NCI-H748 (cell line): Measurements from ENCODE around the gene SLC25A43.
A peak's percentile ranks its signal among the peaks of the same experiment; 100 is the strongest.
"Not testable (repeated sequence)": the region's sequence is repeated elsewhere in the genome, so short reads cannot be mapped to it uniquely, and the experiment has no call there.

Source experiments
- DNase-seq: peaks from one replicate; lab custom pipeline; 2025; ENCODE audit not compliant: unreplicated experiment; lab: John Stamatoyannopoulos, UW

The SLC25A43 gene

GRCh38 chrX:119467433-119467832, 68.3 kb downstream of the SLC25A43 start:
- DNase-seq = no peak

GRCh38 chrX:119467842-119468550, 68.9 kb downstream of the SLC25A43 start, which contains the start of gene SLC25A5:
Gene SLC25A5 (plus strand): TSS chrX:119468444. CDS start chrX:119468516, 72 bp downstream.
- peak; percentile 95 for DNase-seq

GRCh38 chrX:119468551-119469312, 69.6 kb downstream of the SLC25A43 start:
- DNase-seq = peak; percentile 92

GRCh38 chrX:119469313-119469635, 70.1 kb downstream of the SLC25A43 start:
- DNase-seq = no peak

- DNase-seq = peak; percentile 41
Measured at GRCh38 chrX:119474615-119475388, 75.7 kb downstream of the SLC25A43 start.

- DNase-seq = peak; percentile 29
Measured at GRCh38 chrX:119475389-119476101, 76.4 kb downstream of the SLC25A43 start.

GRCh38 chrX:119477812-119478232, 78.7 kb downstream of the SLC25A43 start:
- no peak for DNase-seq

- DNase-seq = no peak
Measured at GRCh38 chrX:119478504-119478903, 79.4 kb downstream of the SLC25A43 start.

GRCh38 chrX:119479845-119480244, 80.7 kb downstream of the SLC25A43 start:
- no peak for DNase-seq

GRCh38 chrX:119481323-119481801, 82.2 kb downstream of the SLC25A43 start:
- no peak for DNase-seq

- no peak for DNase-seq
Measured at GRCh38 chrX:119482041-119482440, 82.9 kb downstream of the SLC25A43 start.

- peak; percentile 84 for DNase-seq
Measured at GRCh38 chrX:119482481-119483480, 83.6 kb downstream of the SLC25A43 start.

GRCh38 chrX:119486745-119487144, 87.6 kb downstream of the SLC25A43 start:
- no peak for DNase-seq

- not testable (repeated sequence) for DNase-seq
Measured at GRCh38 chrX:119487766-119488165, 88.6 kb downstream of the SLC25A43 start.

- peak; percentile 65 for DNase-seq
Measured at GRCh38 chrX:119488749-119489148, 89.6 kb downstream of the SLC25A43 start.

- no peak for DNase-seq
Measured at GRCh38 chrX:119489212-119490074, 90.3 kb downstream of the SLC25A43 start.

GRCh38 chrX:119492463-119492862, 93.3 kb downstream of the SLC25A43 start:
- no peak for DNase-seq

GRCh38 chrX:119493851-119494495, 94.8 kb downstream of the SLC25A43 start:
- DNase-seq = not testable (repeated sequence)
